Measurements from ENCODE around the gene GLP1R.

- no peak for TF ChIP-seq CTCF (IDR thresholded peaks at IDR 0.05)
- TF ChIP-seq POLR2A (IDR thresholded peaks at IDR 0.05), result no peak
- no peak for TF ChIP-seq POLR2AphosphoS5 (IDR thresholded peaks at IDR 0.05)
These were observed 5.4 kb downstream of the GLP1R start for GRCh38 chr6:39053854-39054576.

Data from breast epithelium (tissue), 3 donors.